T-helper 1 cell (primary cell): ENCODE results near the gene CPSF7.
"Not testable (repeated sequence)": the region's sequence is repeated elsewhere in the genome, so short reads cannot be mapped to it uniquely, and the experiment has no call there.

Source experiments
- DNase-seq, 5 donors: peaks; one replicate each; pipeline ENCODE4 v3.0.0-alpha.2; 2012 to 2020
- total RNA-seq, 4 donors: gene quantifications; one replicate each; lab custom pipeline; 2026; lab: John Stamatoyannopoulos, UW

The CPSF7 gene, protein sequence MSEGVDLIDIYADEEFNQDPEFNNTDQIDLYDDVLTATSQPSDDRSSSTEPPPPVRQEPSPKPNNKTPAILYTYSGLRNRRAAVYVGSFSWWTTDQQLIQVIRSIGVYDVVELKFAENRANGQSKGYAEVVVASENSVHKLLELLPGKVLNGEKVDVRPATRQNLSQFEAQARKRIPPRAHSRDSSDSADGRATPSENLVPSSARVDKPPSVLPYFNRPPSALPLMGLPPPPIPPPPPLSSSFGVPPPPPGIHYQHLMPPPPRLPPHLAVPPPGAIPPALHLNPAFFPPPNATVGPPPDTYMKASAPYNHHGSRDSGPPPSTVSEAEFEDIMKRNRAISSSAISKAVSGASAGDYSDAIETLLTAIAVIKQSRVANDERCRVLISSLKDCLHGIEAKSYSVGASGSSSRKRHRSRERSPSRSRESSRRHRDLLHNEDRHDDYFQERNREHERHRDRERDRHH
- 54.7 to 95.8 (median 84.3) reads per million in 4 donors for total RNA-seq

DNA sequence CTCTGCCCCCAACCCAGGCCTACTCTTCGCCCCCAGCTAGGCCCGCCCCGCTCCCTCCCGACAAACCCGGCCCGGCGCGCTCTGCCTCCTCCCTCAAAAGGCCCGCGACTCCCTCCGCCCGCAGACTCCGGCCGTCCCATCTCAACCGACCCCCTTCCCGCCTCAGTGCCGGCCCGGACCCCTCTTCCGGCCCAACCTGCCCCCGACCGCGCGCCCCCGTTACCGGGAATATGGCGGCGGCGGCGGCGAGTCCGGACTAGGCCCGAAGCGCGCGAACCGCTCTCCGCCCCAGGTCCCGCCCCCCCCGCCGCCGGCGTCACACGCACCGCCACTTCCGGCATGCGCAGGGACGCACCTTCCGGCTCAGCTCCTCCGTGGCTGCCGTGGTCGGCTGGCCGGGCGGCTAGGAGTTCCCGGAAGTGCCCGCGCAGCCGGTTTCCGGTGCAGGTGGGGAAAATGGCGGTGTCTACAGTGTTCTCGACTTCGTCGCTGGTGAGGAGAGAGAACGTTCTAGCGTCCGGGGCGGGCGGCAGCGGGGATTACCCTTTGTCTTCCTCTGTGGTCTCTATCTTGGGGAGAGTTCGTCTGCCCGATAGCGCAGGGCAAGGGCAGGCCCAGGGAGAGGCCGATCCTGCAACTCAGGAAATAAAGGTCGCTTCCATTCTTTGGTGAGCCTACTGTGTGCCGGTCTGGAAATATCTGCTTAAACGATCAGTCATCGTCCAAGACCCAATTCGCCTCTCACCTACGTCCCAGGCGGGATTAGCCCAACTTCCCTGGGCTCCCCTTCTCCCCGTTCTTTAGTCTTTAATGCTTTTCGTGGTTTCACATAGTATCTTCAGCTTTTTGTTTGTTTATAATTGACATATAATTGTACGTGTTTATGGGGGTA, at the start of gene CPSF7, which contains the start of gene SDHAF2:
Gene CPSF7 (minus strand): TSS at position 285 of the 892 bp plus-strand sequence. CDS start 740 bp downstream, outside the sequence.
Gene SDHAF2 (plus strand): TSS at position 434 of the 892 bp plus-strand sequence. CDS start 23 bp downstream, at position 457.
- peak; percentile 95 to 99 (median 97) for DNase-seq

DNA sequence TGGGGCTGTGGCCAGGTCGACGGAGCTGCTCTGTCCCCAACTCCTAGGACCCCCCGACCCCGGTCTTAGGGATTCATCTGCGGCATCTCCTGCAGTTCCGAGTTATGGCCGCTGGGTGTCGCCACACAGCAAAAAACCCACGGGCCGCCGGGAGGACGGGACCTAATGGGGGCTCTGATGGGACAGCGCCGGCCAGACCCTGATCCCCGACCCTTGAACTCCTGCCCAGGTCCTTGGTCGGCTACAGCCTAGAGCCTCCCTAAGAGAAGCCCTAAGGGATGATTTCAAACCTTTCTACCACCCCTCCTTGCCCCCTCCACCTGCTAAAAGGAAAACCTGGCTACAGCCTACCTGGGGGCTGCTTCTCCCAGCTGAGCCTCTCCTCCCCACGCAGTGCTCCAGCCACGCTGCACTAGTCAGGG, 48.0 kb upstream of the CPSF7 start:
- DNase-seq, result peak; percentile 20 to 43 (median 29)

DNA sequence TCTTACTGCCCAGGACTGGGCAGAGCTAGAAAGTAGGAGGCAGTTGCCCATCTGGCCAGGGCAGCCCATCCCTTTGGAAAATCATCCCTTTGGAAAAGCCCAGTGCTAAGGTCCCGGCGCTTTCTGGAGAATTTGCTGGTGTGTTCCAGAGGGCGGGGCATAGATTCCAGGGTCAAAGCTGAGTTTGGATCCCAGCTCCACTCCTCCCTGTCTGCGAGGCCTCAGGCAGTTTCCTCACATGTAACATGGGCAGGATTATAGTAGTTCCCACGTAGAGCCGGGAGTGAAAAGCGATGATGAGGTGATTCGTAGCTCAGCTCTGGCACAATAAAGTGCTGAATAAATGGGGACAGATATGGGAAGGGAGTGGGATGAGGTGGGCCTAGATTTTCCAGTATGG, 47.4 kb upstream of the CPSF7 start:
- no peak for DNase-seq

DNA sequence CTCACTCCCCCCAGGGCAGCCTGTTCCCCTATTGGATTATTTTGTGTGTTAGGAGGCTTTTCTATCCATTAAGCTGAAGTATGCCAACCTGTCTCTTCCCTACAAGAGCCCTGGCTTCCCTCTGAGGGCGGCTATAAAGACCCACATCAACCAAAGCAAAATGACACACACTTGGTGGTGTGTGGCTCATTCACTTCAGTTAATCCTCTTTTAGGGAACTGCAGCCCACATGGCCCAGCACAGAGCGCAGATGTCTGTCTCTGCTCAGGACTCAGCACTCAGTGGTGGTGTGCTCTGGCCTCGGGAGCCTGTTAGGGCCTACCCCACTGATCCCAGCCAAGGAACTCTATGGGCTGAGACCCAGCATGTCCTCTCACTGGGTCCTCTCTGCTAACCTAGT, 46.6 kb upstream of the CPSF7 start:
- no peak for DNase-seq

DNA sequence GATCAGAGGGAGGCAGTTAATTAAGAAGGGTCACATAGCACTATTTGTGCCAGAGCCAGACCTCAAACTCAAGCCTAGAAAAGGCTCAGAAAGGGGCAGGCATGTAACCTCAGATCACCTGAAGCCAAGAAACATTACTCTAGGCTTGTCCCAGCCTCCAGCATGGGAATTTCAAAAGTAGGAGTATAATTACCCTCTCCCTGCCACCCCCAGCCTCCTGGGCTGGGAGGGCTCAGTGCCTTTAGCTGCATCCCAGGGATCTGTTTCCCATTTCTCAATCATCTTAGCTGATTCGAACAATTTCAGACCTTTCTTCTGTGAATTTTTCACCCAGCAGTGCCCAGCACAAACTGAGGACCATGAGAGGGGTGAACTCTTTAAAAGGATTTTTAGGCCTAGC, 45.7 kb upstream of the CPSF7 start:
- no peak for DNase-seq

DNA sequence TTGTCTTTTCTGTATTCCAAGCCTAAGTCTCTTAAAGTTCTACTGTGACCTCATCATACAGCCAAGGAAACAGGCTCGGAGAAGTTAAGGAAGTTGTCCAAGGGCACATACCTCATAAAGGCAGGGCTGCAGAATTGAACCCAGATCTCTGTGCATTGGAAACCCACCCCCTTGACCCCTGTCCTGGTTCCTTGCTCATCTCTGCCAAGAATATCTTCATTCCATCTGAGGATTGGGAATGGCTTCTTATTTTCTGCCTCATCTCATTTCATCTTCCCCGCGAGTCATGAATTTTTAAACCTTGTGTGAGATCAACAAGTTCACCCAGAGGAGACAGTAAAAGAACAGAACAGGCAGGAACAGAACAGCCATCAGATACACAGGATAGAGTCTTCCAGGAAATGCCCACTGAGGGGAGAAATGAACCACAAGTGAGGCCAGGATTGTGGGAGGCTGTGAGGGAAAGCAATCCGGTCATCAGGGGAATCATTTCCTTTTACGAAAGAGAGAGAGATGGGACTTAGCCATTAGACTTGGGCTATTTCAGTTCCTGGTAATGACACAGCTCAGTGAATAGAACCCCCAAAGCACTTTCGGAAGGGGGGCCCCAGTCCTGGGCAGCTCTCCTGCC, 44.4 kb upstream of the CPSF7 start:
- DNase-seq, result no peak

DNA sequence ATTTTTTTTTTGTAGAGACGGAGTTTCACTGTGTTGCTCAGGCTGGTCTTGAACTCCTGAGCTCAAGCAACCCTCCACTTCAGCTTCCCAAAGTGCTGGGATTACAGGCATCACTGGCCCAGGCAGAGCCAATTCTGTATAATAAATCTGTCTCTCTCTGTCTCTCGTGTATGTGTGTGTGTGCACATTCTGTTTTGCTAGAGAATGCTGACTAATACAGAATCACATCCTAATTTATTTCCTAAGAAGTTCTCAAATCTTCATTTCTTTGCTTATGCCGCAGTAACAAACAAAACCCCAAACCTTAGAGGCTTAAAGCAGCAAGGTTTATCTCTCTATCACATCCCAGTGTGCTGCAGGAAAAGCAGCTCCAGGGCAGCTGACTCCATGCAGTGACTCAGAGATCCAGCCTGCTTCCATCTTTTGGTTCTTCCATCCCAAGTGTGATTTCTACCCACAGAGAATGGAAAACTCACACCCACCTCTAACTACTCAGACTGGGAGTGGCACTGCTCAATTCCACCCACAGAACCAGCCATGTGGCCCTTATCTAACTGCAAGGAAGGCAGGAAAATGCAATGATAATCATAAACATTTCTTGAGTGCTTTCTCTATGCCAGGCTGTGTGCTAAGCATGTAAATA, 43.7 kb upstream of the CPSF7 start:
- no peak for DNase-seq

DNA sequence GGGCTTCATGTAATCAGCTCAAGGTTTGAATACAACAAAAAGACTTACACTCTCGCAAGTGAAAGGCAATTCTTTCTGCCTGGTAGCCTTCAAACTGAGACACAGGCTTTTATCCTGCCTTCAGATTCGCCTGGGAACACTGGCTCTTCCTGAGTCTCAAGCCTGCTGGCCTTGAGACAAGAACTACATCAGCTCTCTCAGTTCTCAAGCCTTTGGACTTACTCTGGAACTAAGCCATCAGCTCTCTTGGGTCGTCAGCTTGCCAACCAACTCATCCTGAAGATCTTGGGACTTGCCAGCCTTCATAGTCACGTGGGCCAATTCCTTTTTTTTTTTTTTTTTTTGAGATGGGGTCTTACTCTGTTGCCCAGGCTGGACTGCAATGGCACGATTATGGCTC, 43.1 kb upstream of the CPSF7 start:
- no peak for DNase-seq

DNA sequence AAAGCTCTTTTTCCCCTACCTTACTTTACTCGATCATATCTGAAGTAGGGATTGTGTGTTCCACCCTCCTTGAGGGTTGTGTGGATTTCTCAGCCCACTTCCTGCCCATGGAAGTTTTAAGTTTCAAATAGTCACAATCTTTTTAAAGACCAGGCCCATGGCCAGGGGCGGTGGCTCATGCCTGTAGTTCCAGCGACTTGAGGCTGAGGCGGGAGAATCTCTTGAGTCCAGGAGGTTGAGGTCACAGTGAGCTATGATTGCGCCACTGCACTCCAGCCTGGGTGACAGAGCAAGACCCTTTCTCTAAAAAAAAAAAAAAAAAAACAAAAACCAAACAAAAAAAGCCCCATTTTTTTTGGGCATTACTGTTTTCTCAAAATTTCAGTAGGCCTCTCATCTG, 42.5 kb upstream of the CPSF7 start:
- DNase-seq, result no peak

DNA sequence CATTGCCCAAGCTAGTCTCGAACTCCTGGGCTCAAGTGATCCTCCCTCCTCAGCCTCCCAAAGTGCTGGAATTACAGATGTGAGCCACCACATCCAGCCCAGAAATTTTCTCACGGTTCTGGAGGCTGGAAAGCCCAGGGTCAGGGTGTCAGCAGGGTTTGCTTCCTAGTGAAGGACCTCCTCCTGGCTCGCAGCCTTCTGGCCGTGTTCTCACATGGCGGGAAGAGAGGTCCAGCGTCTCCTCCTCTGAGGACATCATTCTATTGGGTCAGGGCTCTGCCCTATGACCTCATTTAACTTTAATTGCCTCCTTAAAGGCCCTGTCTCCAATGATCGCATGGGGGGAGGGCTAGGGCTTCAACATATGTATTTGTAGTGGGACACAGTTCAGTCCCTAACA, 38.2 kb upstream of the CPSF7 start:
- no peak for DNase-seq

DNA sequence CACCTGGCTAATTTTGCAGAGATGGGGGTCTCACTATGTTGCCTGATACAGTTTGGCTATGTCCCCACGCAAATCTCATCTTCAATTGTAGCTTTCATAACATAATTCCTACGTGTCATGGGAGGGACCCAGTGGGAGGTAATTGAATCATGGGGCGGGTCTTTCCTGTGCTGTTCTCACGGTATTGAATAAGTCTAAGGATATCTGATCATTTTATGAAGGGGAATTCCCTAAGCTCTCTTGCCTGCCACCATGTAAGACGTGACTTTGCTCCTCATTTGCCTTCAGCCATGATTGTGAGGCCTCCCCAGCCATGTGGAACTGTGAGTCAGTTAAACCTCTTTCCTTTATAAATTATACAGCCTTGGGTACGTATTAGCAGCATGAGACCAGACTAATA, 37.8 kb upstream of the CPSF7 start:
- not testable (repeated sequence) for DNase-seq

DNA sequence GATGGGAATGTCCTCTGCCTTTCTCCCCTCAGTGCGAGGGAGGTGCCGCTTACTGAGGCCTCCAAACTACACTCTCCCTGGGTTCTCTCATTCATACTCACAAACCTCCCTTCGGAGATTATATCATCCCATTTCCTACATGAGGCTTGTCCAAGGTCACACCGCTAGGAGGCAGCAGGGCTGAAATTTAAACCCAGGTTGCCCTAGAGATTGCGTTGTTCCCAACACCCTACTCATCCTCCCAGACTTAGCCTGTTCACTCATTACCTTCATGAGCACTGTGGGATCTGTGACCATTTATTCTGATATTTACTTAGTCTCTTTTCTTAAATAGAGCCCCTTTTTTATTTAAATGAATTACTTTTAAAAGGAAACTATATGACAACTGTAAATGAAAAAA, 31.2 kb upstream of the CPSF7 start:
- no peak for DNase-seq

DNA sequence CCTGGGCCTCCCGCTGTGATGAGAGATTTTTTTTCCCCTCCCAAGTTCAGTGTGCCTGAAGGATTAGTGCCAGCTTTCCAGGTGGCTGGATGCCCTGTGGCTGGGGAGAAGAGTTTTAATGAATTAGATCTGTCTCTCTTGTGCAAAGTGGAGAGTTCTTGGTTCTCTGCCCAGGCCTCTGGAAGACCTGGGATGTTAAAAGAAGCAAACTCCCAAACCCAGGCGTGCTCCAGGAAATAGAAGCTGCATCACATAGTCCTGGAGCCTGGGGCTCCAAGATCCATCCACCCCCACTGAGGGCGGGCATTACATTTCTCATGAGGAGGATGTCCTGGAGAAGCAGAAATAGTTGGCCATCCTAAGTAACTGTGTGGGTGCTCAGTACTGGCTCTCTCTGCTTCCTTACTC, 30.7 kb upstream of the CPSF7 start:
- no peak for DNase-seq

DNA sequence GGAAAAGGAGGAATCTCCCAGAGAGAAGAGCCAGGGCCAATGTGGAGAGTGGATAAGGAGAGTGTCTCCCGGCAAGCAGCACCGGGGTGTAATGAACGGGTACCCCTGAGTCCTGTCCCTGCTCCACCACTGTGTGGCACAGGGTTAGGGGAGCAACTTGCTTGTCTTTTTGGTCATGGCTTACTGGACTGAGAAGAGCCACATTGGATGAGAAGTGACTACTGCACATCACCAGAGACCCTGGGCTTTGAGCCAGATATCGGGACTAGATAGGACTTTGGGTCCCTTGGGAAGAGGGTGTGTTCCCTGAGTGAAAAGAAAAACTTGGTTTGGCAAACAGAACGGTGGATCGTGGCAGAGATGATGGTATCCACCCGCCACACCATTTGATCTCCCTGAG, 24.7 kb upstream of the CPSF7 start:
- no peak for DNase-seq

DNA sequence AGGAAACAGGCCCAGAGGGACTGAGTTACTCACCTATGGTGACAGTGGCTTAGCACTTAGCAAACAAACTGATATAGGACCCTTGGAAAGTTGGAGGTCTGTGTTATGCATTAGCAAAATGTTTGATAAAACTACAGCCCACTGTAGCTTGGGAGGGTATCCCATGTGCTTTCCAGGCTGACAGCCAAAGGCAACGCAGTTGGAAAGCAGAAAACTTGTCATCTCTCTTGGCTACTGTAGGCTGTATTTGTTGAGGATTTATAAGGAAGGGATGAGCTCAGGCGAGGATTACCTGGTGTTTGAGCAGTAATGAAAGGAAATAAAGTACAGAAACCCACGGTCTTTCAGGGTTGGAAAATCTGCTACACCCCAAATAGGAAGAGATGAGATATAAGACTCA, 23.9 kb upstream of the CPSF7 start:
- DNase-seq, result no peak

DNA sequence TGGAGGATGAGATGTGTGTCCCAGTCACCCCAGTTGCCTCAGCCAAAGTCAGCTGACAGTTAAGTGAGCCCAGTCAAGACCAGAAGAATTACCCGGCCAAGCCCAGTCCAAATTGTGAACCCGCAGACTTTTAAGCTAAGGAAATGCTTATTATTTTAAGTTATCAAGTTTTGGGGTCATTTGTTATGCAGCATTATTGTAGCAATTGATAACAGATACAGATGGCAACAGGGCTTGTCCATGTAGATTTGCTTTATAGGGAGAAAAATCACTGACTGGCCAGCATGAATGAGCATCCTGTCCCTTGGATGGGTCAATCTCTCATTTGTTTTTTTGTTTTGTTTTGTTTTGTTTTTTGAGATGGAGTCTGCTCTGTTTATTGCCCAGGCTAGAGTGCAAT, 23.1 kb upstream of the CPSF7 start:
- no peak for DNase-seq

DNA sequence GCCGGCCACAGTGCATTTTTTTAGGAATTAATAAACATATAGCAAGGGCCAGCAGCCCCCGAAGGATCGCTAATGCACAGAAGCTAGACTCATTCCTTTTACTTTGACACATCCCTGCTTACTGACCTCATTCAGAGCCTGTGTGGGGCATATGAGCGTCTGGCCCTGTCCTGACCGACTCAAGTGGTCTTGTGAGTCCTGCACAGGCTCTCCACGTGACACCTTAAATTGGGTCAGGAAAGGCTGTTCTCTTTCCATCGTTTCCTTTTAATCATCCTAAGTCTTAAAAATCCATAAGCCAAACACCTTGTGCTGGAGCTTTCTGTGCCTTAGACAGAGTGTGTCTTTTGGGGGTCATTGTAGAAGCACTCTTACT, 18.8 kb upstream of the CPSF7 start:
- no peak for DNase-seq

DNA sequence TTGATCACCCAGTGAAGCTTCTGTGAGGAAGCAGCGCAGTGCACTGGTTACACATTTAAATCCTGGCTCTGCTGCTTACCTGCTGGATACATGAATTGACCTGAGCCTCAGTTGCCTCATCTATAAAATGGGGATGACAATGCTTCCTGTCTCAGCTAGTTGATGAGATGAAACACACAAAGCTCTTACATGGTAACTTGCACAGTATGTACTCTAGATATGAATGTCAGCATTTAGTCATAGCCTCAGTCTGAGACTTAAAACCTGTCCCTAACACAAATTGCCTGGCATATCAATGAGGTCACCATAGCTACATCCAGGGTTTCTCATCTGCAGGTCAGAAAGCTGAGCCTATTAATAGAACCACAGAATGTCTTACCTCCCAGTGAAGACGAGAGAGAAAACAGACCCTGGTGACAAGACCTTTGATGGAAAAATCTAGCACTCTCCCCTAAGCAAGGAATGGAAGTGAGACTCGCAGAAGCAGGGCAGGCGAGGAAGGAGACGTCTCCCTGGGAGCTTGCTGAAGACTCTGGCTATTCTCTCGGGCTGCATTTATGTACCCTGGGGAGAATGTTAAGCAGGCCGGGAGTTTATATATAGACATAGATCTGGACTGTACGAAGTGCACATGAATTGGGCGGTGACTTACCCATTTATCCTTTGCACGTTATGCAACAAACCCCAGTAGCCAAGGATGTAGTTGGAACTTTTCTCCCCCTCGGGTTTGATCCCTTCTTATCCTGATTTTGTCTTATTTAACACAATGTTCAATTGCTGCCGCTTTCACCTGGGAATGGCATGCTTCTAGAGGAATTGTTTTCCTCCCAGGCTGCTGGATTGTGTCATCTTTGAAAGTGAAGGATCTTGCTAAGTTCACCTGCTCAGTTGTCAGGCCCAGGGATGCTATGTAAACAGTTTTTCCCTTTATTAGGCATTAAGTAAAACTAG, 18.1 kb upstream of the CPSF7 start:
- DNase-seq, result peak in 1 of 5 donors; percentile 56

DNA sequence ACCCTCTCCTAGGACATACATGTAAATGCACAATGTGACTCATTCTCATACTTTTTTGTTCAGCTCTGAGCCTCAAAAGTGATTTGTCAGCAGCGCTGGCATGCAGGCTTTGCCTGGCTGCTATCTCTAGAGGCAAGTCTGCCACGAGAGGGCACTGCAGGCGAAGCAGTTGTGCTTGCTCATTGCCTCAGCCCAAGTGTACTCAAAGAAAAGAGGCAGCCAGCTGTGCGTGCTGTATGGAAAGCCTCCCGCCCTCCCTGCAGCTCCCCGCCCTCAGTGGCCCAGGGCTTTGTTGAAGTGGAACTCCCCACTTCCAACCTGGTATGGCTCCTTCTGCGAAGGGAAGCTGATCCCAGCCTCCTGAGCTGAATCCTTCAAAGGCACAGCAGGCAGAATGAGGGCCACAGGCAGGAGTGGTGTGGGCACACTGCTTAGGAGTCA, 16.5 kb upstream of the CPSF7 start:
- DNase-seq, result peak; percentile 23 to 76 (median 48)

DNA sequence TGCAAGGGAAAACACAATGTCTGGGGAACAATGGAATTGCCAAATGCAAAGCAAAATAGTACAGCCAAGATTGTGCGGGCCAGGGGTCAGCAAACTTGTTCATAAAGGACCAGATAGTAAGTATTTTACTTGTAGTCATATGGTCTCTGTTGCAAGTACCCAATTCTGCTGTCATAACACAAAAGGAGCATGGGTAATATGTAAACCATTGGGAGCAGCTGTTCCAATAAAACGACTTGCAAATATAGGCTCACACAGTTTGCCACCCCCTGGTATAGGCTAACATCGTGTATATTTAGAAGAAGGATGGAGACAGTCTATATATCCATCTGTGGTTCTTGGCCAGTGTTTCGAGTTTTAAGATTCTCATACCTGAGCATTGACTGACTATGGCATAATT, 15.7 kb upstream of the CPSF7 start:
- no peak for DNase-seq

DNA sequence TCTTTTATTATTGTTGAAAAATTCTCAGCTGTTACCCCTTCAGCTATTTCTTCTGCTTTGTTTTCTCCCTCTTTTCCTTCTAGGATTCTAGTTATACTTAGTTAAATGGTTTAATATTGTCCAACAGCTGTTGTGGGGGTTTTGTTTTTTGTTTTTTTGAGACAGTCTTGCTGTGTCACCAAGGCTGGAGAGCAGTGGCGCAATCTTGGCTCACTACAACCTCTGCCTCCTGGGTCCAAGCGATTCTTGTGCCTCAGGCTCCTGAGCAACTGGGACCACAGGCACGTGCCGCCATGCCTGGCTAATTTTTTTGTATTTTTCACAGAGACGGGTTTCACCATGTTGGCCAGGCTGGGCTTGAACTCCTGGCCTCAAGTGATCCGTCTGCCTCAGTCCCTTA, 12.8 kb upstream of the CPSF7 start:
- no peak for DNase-seq
